ENCODE data around the gene MEGF11. TPM values are rescaled to one million over a fixed set of nuclear protein-coding genes. Genes with fewer than 3 reads are reported as not detected.
A peak's percentile ranks its signal among the peaks of the same experiment; 100 is the strongest.

The MEGF11 gene
- polyA plus RNA-seq, 3 donors, result not detected

- Mint-ChIP-seq H3K36me3 (peaks cover 6 to 7% of the 10 kb centered on the region in 2 donors), H3K27ac (no peak overlapping the region), H3K4me1 (peaks cover 27% of the 10 kb centered on the region), H3K9me3 (peaks cover 0 to 22% (median 12%) of the 10 kb centered on the region in 7 donors), H3K27me3 (ENCODE audit: low read depth in 3 of 3) (peaks cover 65 to 87% (median 77%) of the 10 kb centered on the region in 3 donors), H3K4me3 (peak overlapping the region in 1 of 2 donors; percentile 97)
- 17% methylated on average over 16 of the region's 19 CpGs for WGBS (ENCODE audit: insufficient coverage)
- Histone ChIP-seq H3K9me3 (replicated peaks in 1 of 2; ENCODE audit: control insufficient read depth in 1 of 2, insufficient read depth in 1 of 2, low read length in 2 of 2) (peaks cover 0 to 31% of the 10 kb centered on the region in 2 donors), H4K20me1 (ENCODE audit: insufficient read depth, low read length) (no peaks in the 10 kb centered on the region), H3K27ac (ENCODE audit: low read depth in 1 of 2, low read length in 2 of 2) (no peak overlapping the region), H3K4me3 (replicated peaks in 1 of 3; ENCODE audit: low read depth in 2 of 3, low read length in 3 of 3) (no peak overlapping the region), H3K9ac (ENCODE audit: insufficient read depth, low read length, poor library complexity, severe bottlenecking) (no peak overlapping the region), H3K79me2 (ENCODE audit: insufficient read depth, low read length) (no peaks in the 10 kb centered on the region), H3K4me2 (replicated peaks; ENCODE audit: extremely low read depth, low read length, poor library complexity, severe bottlenecking) (no peak overlapping the region), H3K4me1 (ENCODE audit: control insufficient read depth in 1 of 2, insufficient read depth in 2 of 2, low read length in 2 of 2) (peaks cover 22 to 30% of the 10 kb centered on the region in 2 donors), H3K36me3 (replicated peaks in 1 of 2; ENCODE audit: control insufficient read depth in 1 of 2, insufficient read depth in 2 of 2, low read length in 2 of 2) (no peaks in the 10 kb centered on the region), H3K27me3 (ENCODE audit: control insufficient read depth in 2 of 2, insufficient read depth in 2 of 2, low read length in 2 of 2) (peaks cover 76 to 86% of the 10 kb centered on the region in 2 donors), H2AFZ (ENCODE audit: insufficient read depth, low read depth, low read length, poor library complexity, severe bottlenecking) (no peak overlapping the region)
- TF ChIP-seq CTCF (IDR thresholded peaks at IDR 0.05), result no peak
- intact Hi-C loops (cut with micrococcal nuclease), result no loop called here
- no peak for DNase-seq
These were observed 1.6 kb upstream of the MEGF11 start for GRCh38 chr15:66254951-66255676.

GRCh38 chr15:66254089-66254950 is 770 bp upstream of the MEGF11 start:
- no peaks in the 10 kb centered on the region for H4K20me1 ChIP-seq (ENCODE audit: insufficient read depth, low read length)
- no peak overlapping the region for H3K27ac ChIP-seq (ENCODE audit: low read depth in 1 of 2, low read length in 2 of 2)
- peak overlapping the region in 1 of 3 experiments; percentile 77 for H3K4me3 ChIP-seq (replicated peaks in 1 of 3; ENCODE audit: low read depth in 2 of 3, low read length in 3 of 3)
- DNase-seq, result no peak
- H3K27me3 ChIP-seq (ENCODE audit: control insufficient read depth in 2 of 2, insufficient read depth in 2 of 2, low read length in 2 of 2), result peaks cover 84 to 92% of the 10 kb centered on the region in 2 donors
- H3K9ac ChIP-seq (ENCODE audit: insufficient read depth, low read length, poor library complexity, severe bottlenecking), result peak overlapping the region; percentile 9
- Mint-ChIP-seq H3K36me3 (peaks cover 6 to 7% of the 10 kb centered on the region in 2 donors), H3K27me3 (ENCODE audit: low read depth in 3 of 3) (peaks cover 70 to 91% (median 77%) of the 10 kb centered on the region in 3 donors), H3K9me3 (peaks cover 0 to 22% (median 12%) of the 10 kb centered on the region in 7 donors), H3K4me3 (peak overlapping the region; percentile 73 to 97), H3K4me1 (peaks cover 27% of the 10 kb centered on the region), H3K27ac (no peak overlapping the region)
- TF ChIP-seq CTCF (IDR thresholded peaks at IDR 0.05), result no peak
- peak overlapping the region; percentile 23 for H2AFZ ChIP-seq (ENCODE audit: insufficient read depth, low read depth, low read length, poor library complexity, severe bottlenecking)
- H3K79me2 ChIP-seq (ENCODE audit: insufficient read depth, low read length), result no peaks in the 10 kb centered on the region
- intact Hi-C loops (cut with micrococcal nuclease), result no loop called here
- WGBS (ENCODE audit: insufficient coverage), result 5% methylated on average over 21 of the region's 36 CpGs
- H3K9me3 ChIP-seq (replicated peaks in 1 of 2; ENCODE audit: control insufficient read depth in 1 of 2, insufficient read depth in 1 of 2, low read length in 2 of 2), result peaks cover 0 to 31% of the 10 kb centered on the region in 2 donors
- peaks cover 22 to 30% of the 10 kb centered on the region in 2 donors for H3K4me1 ChIP-seq (ENCODE audit: control insufficient read depth in 1 of 2, insufficient read depth in 2 of 2, low read length in 2 of 2)
- H3K4me2 ChIP-seq (replicated peaks; ENCODE audit: extremely low read depth, low read length, poor library complexity, severe bottlenecking), result peak overlapping the region; percentile 92
- no peaks in the 10 kb centered on the region for H3K36me3 ChIP-seq (replicated peaks in 1 of 2; ENCODE audit: control insufficient read depth in 1 of 2, insufficient read depth in 2 of 2, low read length in 2 of 2)
